NB4 (cell line): ENCODE measurements around the gene EEF1A2.

ENCODE experiments used
- DNase-seq: peaks from one replicate; pipeline ENCODE4 v3.0.0; 2010; ENCODE audit warnings: low read depth
- H3K4me3 ChIP-seq: one replicate; pipeline ENCODE4 v1.5.1; 2011; ENCODE audit warnings: mild to moderate bottlenecking, low read depth, low read length, moderate library complexity
- CTCF ChIP-seq: IDR thresholded peaks from one replicate; pipeline ENCODE4 v1.5.1; 2012; ENCODE audit warnings: low read depth, low read length
- MAX ChIP-seq: IDR thresholded peaks from 2 replicates; pipeline ENCODE4 v1.6.1; 2011; ENCODE audit warnings: low read depth, low read length
- MYC ChIP-seq: IDR thresholded peaks from 2 replicates; pipeline ENCODE4 v1.6.1; 2011; ENCODE audit warnings: low read depth, low read length
- POLR2A ChIP-seq: IDR thresholded peaks from 2 replicates; pipeline ENCODE4 v1.6.1; 2011; ENCODE audit warnings: mild to moderate bottlenecking; ENCODE audit not compliant: insufficient read length; ENCODE audit errors: extremely low read depth

Gene EEF1A2

GRCh38 chr20:63534427-63534830 lies 35.5 kb upstream of the EEF1A2 start:
- H3K4me3 ChIP-seq: no peak overlapping the region
- TF ChIP-seq MYC (no peak), POLR2A (no peak), MAX (no peak), CTCF (no peak)
- no peak for DNase-seq

GRCh38 chr20:63533871-63534393 lies 35.0 kb upstream of the EEF1A2 start:
- no peak overlapping the region for H3K4me3 ChIP-seq
- TF ChIP-seq MAX (no peak), POLR2A (no peak), MYC (no peak), CTCF (no peak)
- DNase-seq: no peak

- no peak for TF ChIP-seq CTCF
- TF ChIP-seq POLR2A: no peak
- TF ChIP-seq MYC: no peak
- no peak for TF ChIP-seq MAX
- H3K4me3 ChIP-seq: no peak overlapping the region
- no peak for DNase-seq
Measured at GRCh38 chr20:63533388-63533787, 34.5 kb upstream of the EEF1A2 start.

- TF ChIP-seq MAX (no peak), MYC (no peak), POLR2A (no peak), CTCF (no peak)
- H3K4me3 ChIP-seq: no peak overlapping the region
- no peak for DNase-seq
Measured at GRCh38 chr20:63532449-63532971, 33.6 kb upstream of the EEF1A2 start.

GRCh38 chr20:63531686-63532448 lies 33.0 kb upstream of the EEF1A2 start:
- no peak for DNase-seq
- H3K4me3 ChIP-seq: no peak overlapping the region
- TF ChIP-seq CTCF (no peak), MAX (no peak), POLR2A (no peak), MYC (no peak)
